ENCODE results near the gene SOX10. TPM values are rescaled to one million over a fixed set of nuclear protein-coding genes. Genes with fewer than 3 reads are reported as not detected.

The SOX10 gene
- polyA plus RNA-seq, 1 donor from 2014 or later = not detected

GRCh38 chr22:37932821-37933578, 51.4 kb downstream of the SOX10 start:
- Histone ChIP-seq H3K9ac (ENCODE audit: low read length) (no peak overlapping the region), H2AFZ (ENCODE audit: low read depth, low read length) (no peak overlapping the region)

GRCh38 chr22:37932401-37932800, 52.0 kb downstream of the SOX10 start:
- H2AFZ ChIP-seq (ENCODE audit: low read depth, low read length) = no peak overlapping the region
- TF ChIP-seq EP300 (conservative IDR thresholded peaks at IDR 0.05; ENCODE audit: poor library complexity, severe bottlenecking) = no peak
- no peak for TF ChIP-seq SMC3 (conservative IDR thresholded peaks at IDR 0.05; ENCODE audit: poor library complexity)
- no peak for TF ChIP-seq TAF1 (IDR thresholded peaks at IDR 0.05; ENCODE audit: low read depth)
- no peak for TF ChIP-seq REST (IDR thresholded peaks at IDR 0.05; ENCODE audit: borderline replicate concordance)
- TF ChIP-seq EZH2 (IDR thresholded peaks at IDR 0.05; ENCODE audit: borderline replicate concordance, insufficient read depth, low read length, poor library complexity, severe bottlenecking) = no peak
- TF ChIP-seq, protein P1, sequence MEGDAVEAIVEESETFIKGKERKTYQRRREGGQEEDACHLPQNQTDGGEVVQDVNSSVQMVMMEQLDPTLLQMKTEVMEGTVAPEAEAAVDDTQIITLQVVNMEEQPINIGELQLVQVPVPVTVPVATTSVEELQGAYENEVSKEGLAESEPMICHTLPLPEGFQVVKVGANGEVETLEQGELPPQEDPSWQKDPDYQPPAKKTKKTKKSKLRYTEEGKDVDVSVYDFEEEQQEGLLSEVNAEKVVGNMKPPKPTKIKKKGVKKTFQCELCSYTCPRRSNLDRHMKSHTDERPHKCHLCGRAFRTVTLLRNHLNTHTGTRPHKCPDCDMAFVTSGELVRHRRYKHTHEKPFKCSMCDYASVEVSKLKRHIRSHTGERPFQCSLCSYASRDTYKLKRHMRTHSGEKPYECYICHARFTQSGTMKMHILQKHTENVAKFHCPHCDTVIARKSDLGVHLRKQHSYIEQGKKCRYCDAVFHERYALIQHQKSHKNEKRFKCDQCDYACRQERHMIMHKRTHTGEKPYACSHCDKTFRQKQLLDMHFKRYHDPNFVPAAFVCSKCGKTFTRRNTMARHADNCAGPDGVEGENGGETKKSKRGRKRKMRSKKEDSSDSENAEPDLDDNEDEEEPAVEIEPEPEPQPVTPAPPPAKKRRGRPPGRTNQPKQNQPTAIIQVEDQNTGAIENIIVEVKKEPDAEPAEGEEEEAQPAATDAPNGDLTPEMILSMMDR (IDR thresholded peaks at IDR 0.05; ENCODE audit: poor library complexity, severe bottlenecking) = no peak
- H3K9ac ChIP-seq (ENCODE audit: low read length) = no peak overlapping the region
- no peak overlapping the region for H3K27ac ChIP-seq (ENCODE audit: low read length)
- H3K4me3 ChIP-seq (ENCODE audit: low read length) = no peak overlapping the region
- H3K9me2 ChIP-seq (ENCODE audit: insufficient read depth, low read length) = no peaks in the 10 kb centered on the region
- no peaks in the 10 kb centered on the region for H3K27me3 ChIP-seq (ENCODE audit: insufficient read depth, low read depth, low read length)
- no peaks in the 10 kb centered on the region for H3F3A ChIP-seq (ENCODE audit: insufficient read depth, low read length, poor library complexity, severe bottlenecking)
- H3K9me3 ChIP-seq (ENCODE audit: low read length) = no peaks in the 10 kb centered on the region
- no peaks in the 10 kb centered on the region for H3K79me2 ChIP-seq (replicated peaks; ENCODE audit: insufficient read depth, low read length)
- H4K20me1 ChIP-seq (ENCODE audit: insufficient read depth) = no peaks in the 10 kb centered on the region
- H3K36me3 ChIP-seq (ENCODE audit: insufficient read depth, low read length) = no peaks in the 10 kb centered on the region
- no peak overlapping the region for H3K4me2 ChIP-seq (ENCODE audit: low read length)

More at GRCh38 chr22:37932821-37933578, 51.4 kb downstream of the SOX10 start:
- H3K9me3 ChIP-seq (ENCODE audit: low read length) = no peaks in the 10 kb centered on the region
- no peaks in the 10 kb centered on the region for H4K20me1 ChIP-seq (ENCODE audit: insufficient read depth)
- no peak overlapping the region for H3K4me3 ChIP-seq (ENCODE audit: low read length)
- no peaks in the 10 kb centered on the region for H3K36me3 ChIP-seq (ENCODE audit: insufficient read depth, low read length)
- no peak overlapping the region for H3K27ac ChIP-seq (ENCODE audit: low read length)
- no peak for TF ChIP-seq EP300 (conservative IDR thresholded peaks at IDR 0.05; ENCODE audit: poor library complexity, severe bottlenecking)
- no peak for TF ChIP-seq EZH2 (IDR thresholded peaks at IDR 0.05; ENCODE audit: borderline replicate concordance, insufficient read depth, low read length, poor library complexity, severe bottlenecking)
- TF ChIP-seq SMC3 (conservative IDR thresholded peaks at IDR 0.05; ENCODE audit: poor library complexity) = no peak
- no peak for TF ChIP-seq MXI1 (conservative IDR thresholded peaks at IDR 0.05; ENCODE audit: poor library complexity, severe bottlenecking)
- no peak for TF ChIP-seq POLR2AphosphoS5 (IDR thresholded peaks at IDR 0.05)
- TF ChIP-seq TAF1 (IDR thresholded peaks at IDR 0.05; ENCODE audit: low read depth) = no peak
- TF ChIP-seq, protein P1 (IDR thresholded peaks at IDR 0.05; ENCODE audit: poor library complexity, severe bottlenecking) = no peak
- TF ChIP-seq REST (IDR thresholded peaks at IDR 0.05; ENCODE audit: borderline replicate concordance) = no peak
- no peak for TF ChIP-seq RAD21 (conservative IDR thresholded peaks at IDR 0.05)
- H3K4me2 ChIP-seq (ENCODE audit: low read length) = no peak overlapping the region
- H3K9me2 ChIP-seq (ENCODE audit: insufficient read depth, low read length) = no peaks in the 10 kb centered on the region
- H3K27me3 ChIP-seq (ENCODE audit: insufficient read depth, low read depth, low read length) = no peaks in the 10 kb centered on the region
- no peaks in the 10 kb centered on the region for H3F3A ChIP-seq (ENCODE audit: insufficient read depth, low read length, poor library complexity, severe bottlenecking)
- no peaks in the 10 kb centered on the region for H3K79me2 ChIP-seq (replicated peaks; ENCODE audit: insufficient read depth, low read length)

Data from neural cell (in vitro differentiated cells).